GM12878 (cell line): ENCODE data around the gene MUC21. TPM values are rescaled to one million over a fixed set of nuclear protein-coding genes. Genes with fewer than 3 reads are reported as not detected.

Source experiments
- ATAC-seq: fragments of 200-7000 bp; cut with Tn5 transposase; 3 replicates; pipeline ENCODE4 v1.9.1; 2020; ENCODE audit warnings: mild to moderate bottlenecking, moderate library complexity
- BruUV-seq: library from RNA; stranded (reverse); fragments of 400-500 nt; replicated peaks from 2 replicates; lab custom pipeline; 2021; lab: Mats Ljungman, UMichigan
- CTCF ChIA-PET: fragments of 300-600 bp; sonication (Branson Sonifier 250); formaldehyde crosslinking; extraction: SDS; loops from one replicate; lab custom pipeline; 2021; ENCODE audit warnings: inconsistent platforms; lab: Yijun Ruan, JAX
- POLR2A ChIA-PET: fragments of 350-600 bp; formaldehyde crosslinking; extraction: SDS; loops from one replicate; lab custom pipeline; 2021; ENCODE audit warnings: inconsistent platforms; lab: Charles Lee
- RAD21 ChIA-PET: fragments of 300-600 bp; sonication (Branson Sonifier 250); formaldehyde crosslinking; loops from one replicate; lab custom pipeline; 2023; ENCODE audit warnings: antibody characterized with exemption; ENCODE audit not compliant: unreplicated experiment; lab: Charles Lee
- SMC1A ChIA-PET: fragments of 300-600 bp; sonication (Branson Sonifier 250); formaldehyde crosslinking; loops from one replicate; lab custom pipeline; 2023; ENCODE audit not compliant: unreplicated experiment, uncharacterized antibody; lab: Charles Lee
- DNase-seq: peaks from one replicate; pipeline ENCODE4 v3.0.0-alpha.2; 2011; ENCODE audit warnings: low read depth, low spot score
- FAIRE-seq: peaks from 3 replicates; lab custom pipeline; 2011; peaks lifted over from hg19 to GRCh38; lab: Jason Lieb, UNC
- H2AFZ ChIP-seq: 2 replicates; pipeline ENCODE4 v1.6.0; 2011; ENCODE audit warnings: low read depth, low read length, control low read depth; ENCODE audit not compliant: control insufficient read depth
- H3K27ac ChIP-seq: 2 replicates; pipeline ENCODE4 v1.5.1; 2011; ENCODE audit warnings: control low read depth; ENCODE audit not compliant: control insufficient read depth, insufficient read depth
- H3K27me3 ChIP-seq, 2 experiments: replicated peaks in 1 of 2; 2 replicates each; pipeline versions ENCODE4 v1.6.0 to v1.6.1; 2011; ENCODE audit warnings: low read length in 1 of 2; ENCODE audit not compliant: control insufficient read depth in 2 of 2, insufficient read depth in 2 of 2
- H3K36me3 ChIP-seq, 2 experiments: 2 replicates each; pipeline ENCODE4 v1.5.1; 2011; ENCODE audit warnings: low read length in 1 of 2; ENCODE audit not compliant: control insufficient read depth in 2 of 2, insufficient read depth in 2 of 2
- H3K4me1 ChIP-seq: 2 replicates; pipeline ENCODE4 v1.6.1; 2011; ENCODE audit warnings: mild to moderate bottlenecking, low read length, moderate library complexity, mixed read lengths; ENCODE audit not compliant: control insufficient read depth, insufficient read depth
- H3K4me2 ChIP-seq: 2 replicates; pipeline ENCODE4 v1.6.0; 2011; ENCODE audit warnings: control low read depth; ENCODE audit not compliant: control insufficient read depth, insufficient read depth
- H3K4me3 ChIP-seq: fragments of 200-600 bp; sonication (generic); 2 replicates; pipeline ENCODE4 v1.5.1; 2016
- H3K79me2 ChIP-seq: 2 replicates; pipeline ENCODE4 v1.6.0; 2011; ENCODE audit warnings: low read length; ENCODE audit not compliant: control insufficient read depth, insufficient read depth
- H3K9ac ChIP-seq: 2 replicates; pipeline ENCODE4 v1.8.0; 2011; ENCODE audit warnings: low read length, control low read depth, mixed read lengths; ENCODE audit not compliant: control insufficient read depth, insufficient read depth
- H3K9me3 ChIP-seq: replicated peaks from 3 replicates; pipeline ENCODE4 v1.5.1; 2011; ENCODE audit warnings: mild to moderate bottlenecking, low read length; ENCODE audit not compliant: control insufficient read depth, insufficient read depth
- H4K20me1 ChIP-seq: 2 replicates; pipeline ENCODE4 v1.6.0; 2011; ENCODE audit not compliant: control insufficient read depth, insufficient read depth
- BMI1 ChIP-seq: fragments of 450-650 bp; IDR thresholded peaks from 2 replicates; pipeline ENCODE4 v1.6.1; 2016; ENCODE audit warnings: mild to moderate bottlenecking, moderate library complexity, borderline replicate concordance
- EZH2 ChIP-seq: IDR thresholded peaks from 2 replicates; pipeline ENCODE4 v1.6.1; 2012; ENCODE audit warnings: low read depth, mild to moderate bottlenecking, control low read depth, inconsistent platforms, low read length, borderline replicate concordance; ENCODE audit not compliant: control insufficient read depth
- LARP7 ChIP-seq: fragments of 450-650 bp; IDR thresholded peaks from 2 replicates; pipeline ENCODE4 v1.6.1; 2017; ENCODE audit warnings: mild to moderate bottlenecking
- NRF1 ChIP-seq: conservative IDR thresholded peaks from 2 replicates; pipeline ENCODE4 v1.6.1; 2011; ENCODE audit warnings: mild to moderate bottlenecking, low read depth, low read length, improper control_type of control experiment
- RCOR1 ChIP-seq: conservative IDR thresholded peaks from 2 replicates; pipeline ENCODE4 v1.6.1; 2012; ENCODE audit warnings: low read depth, low read length, improper control_type of control experiment
- SKIL ChIP-seq: fragments of 450-650 bp; IDR thresholded peaks from 2 replicates; pipeline ENCODE4 v1.6.1; 2017; ENCODE audit warnings: mild to moderate bottlenecking, low read depth, inconsistent platforms; ENCODE audit not compliant: poor library complexity, severe bottlenecking
- TARDBP ChIP-seq: IDR thresholded peaks from 2 replicates; pipeline ENCODE4 v1.6.1; 2016; ENCODE audit warnings: borderline replicate concordance
- TCF12 ChIP-seq: IDR thresholded peaks from 2 replicates; pipeline ENCODE4 v1.6.1; 2011; ENCODE audit warnings: low read depth, mild to moderate bottlenecking, low read length
- ZNF24 ChIP-seq: fragments of 450-650 bp; IDR thresholded peaks from 2 replicates; pipeline ENCODE4 v1.6.1; 2017; ENCODE audit warnings: antibody characterized with exemption, mild to moderate bottlenecking
- ZNF592 ChIP-seq: fragments of 450-650 bp; IDR thresholded peaks from 2 replicates; pipeline ENCODE4 v1.6.1; 2017; ENCODE audit warnings: mild to moderate bottlenecking, moderate library complexity
- ZSCAN29 ChIP-seq: fragments of 450-650 bp; IDR thresholded peaks from 2 replicates; pipeline ENCODE4 v1.6.1; 2017; ENCODE audit warnings: mild to moderate bottlenecking, moderate library complexity
- WGBS: methylation state at CpG from one replicate; pipeline ENCODE4 v1.1.6; 2016; ENCODE audit warnings: low lambda C conversion rate; ENCODE audit not compliant: insufficient replicate concordance, insufficient coverage; ENCODE audit errors: missing lambda C conversion rate; 5-methylcytosine and 5-hydroxymethylcytosine counted together
- in situ Hi-C: fragments of 300-500 bp; cut with MboI; formaldehyde crosslinking; loops from 9 replicates; pipeline ENCODE4 v1.14.3; 2018; ENCODE audit warnings: mixed read lengths
- intact Hi-C: fragments of 100-400 bp; cut with micrococcal nuclease; formaldehyde crosslinking; loops from one replicate; pipeline ENCODE4 v1.14.2; 2022; ENCODE audit not compliant: unreplicated experiment
- polyA plus RNA-seq, 11 experiments: library from polyadenylated mRNA; depleted of rRNA in 4 of 11; unstranded in 6 of 11; stranded (reverse) in 5 of 11; fragments of >200 nt; fragmentation: Nextera tagmentation in 4 of 11; fragmentation: Illumina TruSeq in 1 of 11; extraction: Ambion mirVana in 4 of 11; extraction: Trizol in 1 of 11; gene quantifications; 1 replicate in 1 of 11; 2 replicates in 10 of 11; pipeline versions ENCODE4 v1.2.1 to v1.2.3, GENCODE V29; 2011 to 2016; ENCODE audit warnings: inconsistent platforms in 2 of 11, missing spikeins in 2 of 11, low read depth in 1 of 11
- total RNA-seq, 4 experiments: library from RNA; depleted of rRNA in 3 of 4; stranded (reverse); fragments of >200 nt in 3 of 4; fragmentation: Illumina TruSeq in 1 of 4; extraction: Trizol in 1 of 4; gene quantifications; 2 replicates each; pipeline versions ENCODE4 v1.2.1 to v1.2.3, GENCODE V29; 2013 to 2021
- TF ChIP-seq, protein P1 (sequence below): IDR thresholded peaks from 2 replicates; pipeline ENCODE4 v1.6.1; 2012; ENCODE audit warnings: low read length, inconsistent platforms
- TF ChIP-seq, protein P2 (sequence below): fragments of 450-650 bp; conservative IDR thresholded peaks from 2 replicates; pipeline ENCODE4 v1.6.1; 2017; ENCODE audit warnings: mild to moderate bottlenecking, moderate library complexity

MUC21 gene
- total and polyA plus RNA-seq, 10 of the 15 experiments (the other 5 are each of a cell fraction or from before 2014, with no cell fraction given) = 0.02 TPM; not detected in 9

- in situ Hi-C loops (no loop called here), intact Hi-C loops (no loop called here)
- no TSS peak for BruUV-seq
- ATAC-seq = no peak
- no peak for DNase-seq
- ChIA-PET POLR2A (no interaction called here), SMC1A (no interaction called here), CTCF (interaction anchor here (1.6 kb wide), 1 partner anchor 46 kb away, joined by 4 read pairs; no protein-coding TSS in a partner anchor), RAD21 (no interaction called here)
- Histone ChIP-seq H4K20me1 (no peaks in the 10 kb centered on the region), H3K9me3 (no peaks in the 10 kb centered on the region), H3K27ac (no peak overlapping the region), H3K4me1 (no peaks in the 10 kb centered on the region; the same call in 1 of the 2 replicates), H3K79me2 (no peaks in the 10 kb centered on the region), H3K4me3 (no peak overlapping the region), H2AFZ (no peak overlapping the region), H3K4me2 (no peak overlapping the region), H3K36me3 (no peaks in the 10 kb centered on the region), H3K9ac (no peak overlapping the region), H3K27me3 (no peaks in the 10 kb centered on the region; a peak in 1 of 4 replicates)
- no peak for FAIRE-seq
- TF ChIP-seq SKIL (no peak), LARP7 (no peak), NRF1 (no peak), RCOR1 (no peak), TARDBP (no peak), EZH2 (no peak), TCF12 (no peak), ZNF24 (no peak), ZNF592 (no peak), ZSCAN29 (no peak), BMI1 (no peak)
- TF ChIP-seq, protein P1, sequence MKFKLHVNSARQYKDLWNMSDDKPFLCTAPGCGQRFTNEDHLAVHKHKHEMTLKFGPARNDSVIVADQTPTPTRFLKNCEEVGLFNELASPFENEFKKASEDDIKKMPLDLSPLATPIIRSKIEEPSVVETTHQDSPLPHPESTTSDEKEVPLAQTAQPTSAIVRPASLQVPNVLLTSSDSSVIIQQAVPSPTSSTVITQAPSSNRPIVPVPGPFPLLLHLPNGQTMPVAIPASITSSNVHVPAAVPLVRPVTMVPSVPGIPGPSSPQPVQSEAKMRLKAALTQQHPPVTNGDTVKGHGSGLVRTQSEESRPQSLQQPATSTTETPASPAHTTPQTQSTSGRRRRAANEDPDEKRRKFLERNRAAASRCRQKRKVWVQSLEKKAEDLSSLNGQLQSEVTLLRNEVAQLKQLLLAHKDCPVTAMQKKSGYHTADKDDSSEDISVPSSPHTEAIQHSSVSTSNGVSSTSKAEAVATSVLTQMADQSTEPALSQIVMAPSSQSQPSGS = no peak
- TF ChIP-seq, protein P2, sequence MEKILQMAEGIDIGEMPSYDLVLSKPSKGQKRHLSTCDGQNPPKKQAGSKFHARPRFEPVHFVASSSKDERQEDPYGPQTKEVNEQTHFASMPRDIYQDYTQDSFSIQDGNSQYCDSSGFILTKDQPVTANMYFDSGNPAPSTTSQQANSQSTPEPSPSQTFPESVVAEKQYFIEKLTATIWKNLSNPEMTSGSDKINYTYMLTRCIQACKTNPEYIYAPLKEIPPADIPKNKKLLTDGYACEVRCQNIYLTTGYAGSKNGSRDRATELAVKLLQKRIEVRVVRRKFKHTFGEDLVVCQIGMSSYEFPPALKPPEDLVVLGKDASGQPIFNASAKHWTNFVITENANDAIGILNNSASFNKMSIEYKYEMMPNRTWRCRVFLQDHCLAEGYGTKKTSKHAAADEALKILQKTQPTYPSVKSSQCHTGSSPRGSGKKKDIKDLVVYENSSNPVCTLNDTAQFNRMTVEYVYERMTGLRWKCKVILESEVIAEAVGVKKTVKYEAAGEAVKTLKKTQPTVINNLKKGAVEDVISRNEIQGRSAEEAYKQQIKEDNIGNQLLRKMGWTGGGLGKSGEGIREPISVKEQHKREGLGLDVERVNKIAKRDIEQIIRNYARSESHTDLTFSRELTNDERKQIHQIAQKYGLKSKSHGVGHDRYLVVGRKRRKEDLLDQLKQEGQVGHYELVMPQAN = no peak
- 46% methylated on average over 9 of the region's 9 CpGs for WGBS
Observed at GRCh38 chr6:30960907-30961673, 22.4 kb upstream of the MUC21 start.
